ENCODE results near the gene SORCS1. TPM values are rescaled to one million over a fixed set of nuclear protein-coding genes. Genes with fewer than 3 reads are reported as not detected.

Gene SORCS1
- total RNA-seq, 4 donors from 2014 or later: 0.40 to 5.1 (median 2.5) TPM

DNA sequence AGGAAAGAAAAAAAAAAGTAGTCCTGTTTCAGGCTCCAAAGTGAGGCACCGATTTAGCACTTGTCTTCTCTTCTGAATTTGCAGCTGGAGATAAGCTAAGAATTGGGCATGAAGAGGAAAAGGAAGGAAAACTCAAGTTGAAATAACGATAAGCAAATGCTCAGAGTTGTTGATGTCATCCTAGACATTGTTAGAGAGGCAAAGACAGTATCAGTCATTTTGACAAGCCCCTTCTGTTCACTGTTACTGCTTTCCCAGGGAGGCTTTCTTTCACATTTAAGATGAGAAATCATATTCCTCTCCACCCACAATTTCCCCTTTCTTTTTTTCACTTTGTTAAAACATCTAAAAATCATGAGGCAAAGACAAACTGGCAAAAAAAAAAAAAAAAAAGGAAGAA, 41.8 kb downstream of the SORCS1 start:
- Histone ChIP-seq H3K36me3 (no peaks in the 10 kb centered on the region), H3K4me1 (no peaks in the 10 kb centered on the region), H3K9me3 (no peaks in the 10 kb centered on the region), H3K27ac (no peak overlapping the region), H3K27me3 (no peaks in the 10 kb centered on the region), H3K4me3 (no peak overlapping the region)
- no peak for DNase-seq
- WGBS, 2 donors (ENCODE audit: low coverage in 1 of 2): 56 to 67% methylated on average over 1 to 2 of the region's 2 CpGs
- in situ Hi-C loops (cut with MboI; ENCODE audit: low pct_ligation_motif_present in 1 of 4, low pct_unique_long_range_greater_than_20kb in 1 of 4, low sequenced_read_pairs in 3 of 4) (no loop called here), intact Hi-C loops (cut with DNase I; ENCODE audit: low total_unique reads) (no loop called here)
- TF ChIP-seq EP300 (IDR thresholded peaks at IDR 0.05; ENCODE audit: low read depth) (no peak), POLR2A (IDR thresholded peaks at IDR 0.05) (no peak), POLR2AphosphoS5 (IDR thresholded peaks at IDR 0.05) (no peak)
- TF ChIP-seq, protein P1, sequence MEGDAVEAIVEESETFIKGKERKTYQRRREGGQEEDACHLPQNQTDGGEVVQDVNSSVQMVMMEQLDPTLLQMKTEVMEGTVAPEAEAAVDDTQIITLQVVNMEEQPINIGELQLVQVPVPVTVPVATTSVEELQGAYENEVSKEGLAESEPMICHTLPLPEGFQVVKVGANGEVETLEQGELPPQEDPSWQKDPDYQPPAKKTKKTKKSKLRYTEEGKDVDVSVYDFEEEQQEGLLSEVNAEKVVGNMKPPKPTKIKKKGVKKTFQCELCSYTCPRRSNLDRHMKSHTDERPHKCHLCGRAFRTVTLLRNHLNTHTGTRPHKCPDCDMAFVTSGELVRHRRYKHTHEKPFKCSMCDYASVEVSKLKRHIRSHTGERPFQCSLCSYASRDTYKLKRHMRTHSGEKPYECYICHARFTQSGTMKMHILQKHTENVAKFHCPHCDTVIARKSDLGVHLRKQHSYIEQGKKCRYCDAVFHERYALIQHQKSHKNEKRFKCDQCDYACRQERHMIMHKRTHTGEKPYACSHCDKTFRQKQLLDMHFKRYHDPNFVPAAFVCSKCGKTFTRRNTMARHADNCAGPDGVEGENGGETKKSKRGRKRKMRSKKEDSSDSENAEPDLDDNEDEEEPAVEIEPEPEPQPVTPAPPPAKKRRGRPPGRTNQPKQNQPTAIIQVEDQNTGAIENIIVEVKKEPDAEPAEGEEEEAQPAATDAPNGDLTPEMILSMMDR (IDR thresholded peaks at IDR 0.05): no peak

DNA sequence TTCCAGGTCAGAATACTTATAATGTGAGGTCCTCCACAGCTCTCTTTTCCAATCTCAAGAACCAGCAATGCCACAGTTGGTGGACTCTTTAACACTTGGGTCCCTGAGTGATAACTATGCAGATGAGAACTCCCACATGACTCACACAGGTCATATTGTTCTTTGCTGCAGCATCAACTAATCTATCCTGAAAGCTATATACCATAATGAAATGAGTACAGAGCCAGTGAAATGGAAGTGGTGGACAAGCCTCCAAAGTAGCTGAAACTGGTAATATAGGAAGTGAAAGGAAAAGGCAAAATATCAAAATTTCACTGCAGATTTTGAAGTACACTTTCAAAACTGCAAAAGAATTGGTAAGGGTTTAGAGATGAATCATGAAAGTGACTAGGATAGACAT, 45.6 kb downstream of the SORCS1 start:
- Histone ChIP-seq H3K4me1 (no peaks in the 10 kb centered on the region), H3K27me3 (no peaks in the 10 kb centered on the region), H3K4me3 (no peak overlapping the region), H3K36me3 (no peaks in the 10 kb centered on the region), H3K9me3 (no peaks in the 10 kb centered on the region), H3K27ac (no peak overlapping the region)
- no peak for TF ChIP-seq POLR2A (IDR thresholded peaks at IDR 0.05)
- in situ Hi-C loops (cut with MboI; ENCODE audit: low pct_ligation_motif_present in 1 of 4, low pct_unique_long_range_greater_than_20kb in 1 of 4, low sequenced_read_pairs in 3 of 4): no loop called here
- intact Hi-C loops (cut with DNase I; ENCODE audit: low total_unique reads): no loop called here
- no peak for DNase-seq

DNA sequence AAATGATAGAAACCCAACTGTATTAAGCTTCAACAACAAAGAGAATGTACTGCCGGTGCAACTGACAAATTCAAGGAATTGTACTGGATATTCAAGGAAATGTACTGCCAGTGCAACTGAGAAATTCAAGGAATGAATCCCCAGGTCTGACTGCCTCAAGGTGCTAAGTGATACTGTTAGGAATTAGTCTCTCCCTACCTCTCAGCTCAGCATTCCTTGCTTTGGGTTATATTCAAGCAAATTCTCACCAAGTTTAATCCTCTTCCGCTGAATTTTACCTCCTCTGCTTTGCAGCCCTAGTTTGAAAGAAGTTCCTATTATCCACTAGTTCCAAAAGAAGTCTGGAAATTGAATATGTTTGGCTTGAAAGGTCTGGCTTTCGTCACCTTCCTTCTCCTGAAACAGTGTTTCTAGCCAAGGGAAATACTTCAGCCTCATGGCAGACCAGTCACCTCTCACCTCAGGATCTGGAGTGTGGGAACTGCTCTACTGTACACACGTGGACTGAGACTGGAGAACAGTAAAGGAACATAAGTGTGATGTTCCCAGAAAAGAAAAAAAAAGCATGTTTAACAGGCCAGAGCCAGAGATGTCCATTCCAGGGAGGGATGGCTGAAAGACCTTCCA, 60.4 kb downstream of the SORCS1 start:
- no peak for DNase-seq
- no peak for TF ChIP-seq EP300 (IDR thresholded peaks at IDR 0.05; ENCODE audit: low read depth)
- TF ChIP-seq POLR2AphosphoS5 (IDR thresholded peaks at IDR 0.05): peak in 2 of 3 donors; percentile 7 to 17
- Histone ChIP-seq H3K9me3 (peaks cover 0 to 5% of the 10 kb centered on the region in 2 donors), H3K27me3 (no peaks in the 10 kb centered on the region), H3K4me3 (no peak overlapping the region), H3K27ac (no peak overlapping the region), H3K36me3 (no peaks in the 10 kb centered on the region), H3K4me1 (peaks cover 0 to 10% (median 0%) of the 10 kb centered on the region in 4 donors)
- intact Hi-C loops (cut with DNase I; ENCODE audit: low total_unique reads): no loop called here
- WGBS, 2 donors (ENCODE audit: low coverage in 1 of 2): 65 to 79% methylated on average over 3 to 4 of the region's 4 CpGs
- in situ Hi-C loops (cut with MboI; ENCODE audit: low pct_ligation_motif_present in 1 of 4, low pct_unique_long_range_greater_than_20kb in 1 of 4, low sequenced_read_pairs in 3 of 4): no loop called here

DNA sequence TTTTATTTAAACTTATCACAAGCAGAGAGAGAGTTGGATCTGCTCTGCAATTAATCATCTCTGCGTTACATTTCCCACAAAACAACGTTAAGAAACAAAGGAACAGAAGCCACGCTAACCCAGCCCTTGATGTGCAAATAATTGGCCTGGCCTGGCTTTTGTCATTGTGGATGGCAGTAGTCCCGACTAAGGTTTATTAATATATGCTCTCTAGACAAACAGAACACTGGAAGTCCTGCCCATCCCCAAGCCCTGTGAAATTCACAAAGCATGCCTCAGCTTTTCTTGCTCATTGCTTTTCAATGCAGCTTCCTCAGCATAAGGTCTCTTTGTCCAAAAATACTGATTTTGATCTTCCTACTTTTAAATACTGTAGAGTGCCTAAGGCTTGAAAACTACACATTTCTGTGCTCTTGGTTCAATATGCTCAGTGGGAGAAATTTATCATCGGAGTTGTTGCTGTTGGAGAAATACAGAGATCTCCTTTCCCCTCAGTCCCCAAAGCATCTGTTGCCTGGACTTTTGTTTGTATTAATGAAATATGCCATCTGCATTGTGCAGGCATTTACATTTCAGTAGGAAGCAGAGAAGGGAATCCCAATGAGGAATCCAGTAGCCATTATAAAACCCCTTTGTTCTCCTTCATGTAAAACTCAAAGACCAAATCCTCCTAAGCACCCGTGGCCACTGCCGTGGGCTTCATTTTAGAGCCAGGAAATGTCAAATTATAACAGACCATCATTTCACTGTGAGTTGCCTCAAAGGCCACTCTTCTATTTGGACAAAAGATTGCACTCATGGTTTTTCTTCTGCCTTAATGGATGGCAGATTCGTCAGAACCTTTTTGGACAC, 61.1 kb downstream of the SORCS1 start:
- TF ChIP-seq POLR2A (IDR thresholded peaks at IDR 0.05): no peak
- peak in 1 of 3 donors; percentile 56 for TF ChIP-seq POLR2AphosphoS5 (IDR thresholded peaks at IDR 0.05)
- H3K27ac ChIP-seq: no peak overlapping the region
- in situ Hi-C loops (cut with MboI; ENCODE audit: low pct_ligation_motif_present in 1 of 4, low pct_unique_long_range_greater_than_20kb in 1 of 4, low sequenced_read_pairs in 3 of 4) (no loop called here), intact Hi-C loops (cut with DNase I; ENCODE audit: low total_unique reads) (no loop called here)
- peak; percentile 9 for DNase-seq
- H3K4me1 ChIP-seq: peaks cover 0 to 10% (median 0%) of the 10 kb centered on the region in 4 donors
- no peaks in the 10 kb centered on the region for H3K36me3 ChIP-seq
- H3K27me3 ChIP-seq: no peaks in the 10 kb centered on the region
- WGBS, 2 donors (ENCODE audit: low coverage in 1 of 2): 47 to 52% methylated on average over 6 to 8 of the region's 8 CpGs
- peaks cover 0 to under 1% of the 10 kb centered on the region in 2 donors for H3K9me3 ChIP-seq
- no peak overlapping the region for H3K4me3 ChIP-seq

DNA sequence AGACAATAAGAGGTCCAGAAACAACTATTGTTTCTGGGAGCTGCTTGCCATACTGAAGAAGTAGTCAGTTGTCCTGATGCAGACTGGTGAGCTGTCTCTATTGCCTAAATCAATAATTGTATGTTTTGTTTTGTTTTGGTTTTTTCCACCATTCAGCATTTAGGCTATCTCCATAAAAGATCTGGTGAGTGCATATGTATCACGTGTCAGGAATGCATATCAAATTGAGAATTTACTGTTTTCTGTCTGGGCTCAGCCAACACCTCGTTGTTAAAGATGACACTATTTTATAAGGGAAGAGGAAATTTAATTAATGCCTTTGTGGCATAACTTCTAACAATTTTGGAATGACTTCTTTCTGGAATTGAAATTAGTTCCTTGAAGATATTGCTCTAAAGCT, 66.2 kb downstream of the SORCS1 start:
- H3K27me3 ChIP-seq: no peaks in the 10 kb centered on the region
- H3K9me3 ChIP-seq: no peaks in the 10 kb centered on the region
- WGBS, 2 donors (ENCODE audit: low coverage in 1 of 2): 44 to 49% methylated on average over 2 of the region's 2 CpGs
- DNase-seq: no peak
- no peak overlapping the region for H3K27ac ChIP-seq
- in situ Hi-C loops (cut with MboI; ENCODE audit: low pct_ligation_motif_present in 1 of 4, low pct_unique_long_range_greater_than_20kb in 1 of 4, low sequenced_read_pairs in 3 of 4): no loop called here
- H3K4me3 ChIP-seq: no peak overlapping the region
- H3K36me3 ChIP-seq: no peaks in the 10 kb centered on the region
- TF ChIP-seq EP300 (IDR thresholded peaks at IDR 0.05; ENCODE audit: low read depth): no peak
- TF ChIP-seq, protein P1 (IDR thresholded peaks at IDR 0.05): no peak
- no peak for TF ChIP-seq POLR2AphosphoS5 (IDR thresholded peaks at IDR 0.05)
- TF ChIP-seq POLR2A (IDR thresholded peaks at IDR 0.05): no peak
- peaks cover 0 to under 1% (median 0%) of the 10 kb centered on the region in 4 donors for H3K4me1 ChIP-seq
- intact Hi-C loops (cut with DNase I; ENCODE audit: low total_unique reads): no loop called here
